GM21737 (cell line): ENCODE data around the gene SBK2.
"Not testable (repeated sequence)": the region's sequence is repeated elsewhere in the genome, so short reads cannot be mapped to it uniquely, and the experiment has no call there.

ENCODE experiments used
- ATAC-seq: cut with Tn5 transposase; IDR thresholded peaks from one replicate; pipeline ENCODE4 v1.9.1; 2021; ENCODE audit warnings: mild to moderate bottlenecking, moderate library complexity; ENCODE audit not compliant: unreplicated experiment

The SBK2 gene

GRCh38 chr19:55503502-55504251 lies 33.3 kb downstream of the SBK2 start:
- ATAC-seq: peak; percentile 82

GRCh38 chr19:55503157-55503501 lies 33.8 kb downstream of the SBK2 start:
- ATAC-seq: no peak

- ATAC-seq: no peak
These were observed 34.6 kb downstream of the SBK2 start for GRCh38 chr19:55502197-55502952.

- no peak for ATAC-seq
These were observed 36.5 kb downstream of the SBK2 start for GRCh38 chr19:55500368-55500952.

- no peak for ATAC-seq
These were observed 38.6 kb downstream of the SBK2 start for GRCh38 chr19:55498246-55498840.

- no peak for ATAC-seq
These were observed 39.2 kb downstream of the SBK2 start for GRCh38 chr19:55497763-55498162.

- ATAC-seq: not testable (repeated sequence)
These were observed 40.1 kb downstream of the SBK2 start for GRCh38 chr19:55496820-55497219.

GRCh38 chr19:55495646-55496349 lies 41.1 kb downstream of the SBK2 start:
- ATAC-seq: no peak

- no peak for ATAC-seq
These were observed 42.7 kb downstream of the SBK2 start for GRCh38 chr19:55494172-55494761.

- ATAC-seq: no peak
These were observed 43.2 kb downstream of the SBK2 start for GRCh38 chr19:55493645-55494171.

- no peak for ATAC-seq
These were observed 43.8 kb downstream of the SBK2 start for GRCh38 chr19:55493052-55493644.

GRCh38 chr19:55492362-55492944 lies 44.5 kb downstream of the SBK2 start:
- no peak for ATAC-seq

GRCh38 chr19:55491546-55492360 lies 45.2 kb downstream of the SBK2 start:
- ATAC-seq: no peak

- ATAC-seq: no peak
These were observed 46.2 kb downstream of the SBK2 start for GRCh38 chr19:55490478-55491432.

GRCh38 chr19:55489711-55490477 lies 47.0 kb downstream of the SBK2 start:
- no peak for ATAC-seq

GRCh38 chr19:55488986-55489710 lies 47.8 kb downstream of the SBK2 start:
- ATAC-seq: no peak
